Activated B cell treated with CpG ODN at 0.5 μM for 24 hours (primary cell): ENCODE results near the gene BPIFB6. TPM values are rescaled to one million over a fixed set of nuclear protein-coding genes. Genes with fewer than 3 reads are reported as not detected.

ENCODE experiments used
- ATAC-seq: fragments of 200-7000 bp; cut with Tn5 transposase; one replicate; pipeline ENCODE4 v1.10.0; 2021; ENCODE audit warnings: low read depth, mild to moderate bottlenecking, moderate library complexity
- CTCF ChIA-PET: fragments of 350-600 bp; sonication (Branson Sonifier 250); formaldehyde crosslinking; loops from one replicate; lab custom pipeline; 2021; ENCODE audit warnings: antibody characterized with exemption; lab: Charles Lee
- POLR2A ChIA-PET: fragments of 350-600 bp; sonication (Branson Sonifier 250); formaldehyde crosslinking; loops from one replicate; lab custom pipeline; 2021; ENCODE audit warnings: antibody characterized with exemption; lab: Charles Lee
- DNase-seq: peaks from one replicate; pipeline ENCODE4 v3.0.0; 2022
- H3K27ac Mint-ChIP-seq: one replicate; pipeline ENCODE4 v1.8.0; 2020; ENCODE audit warnings: mixed read lengths
- H3K27me3 Mint-ChIP-seq: one replicate; pipeline ENCODE4 v1.8.0; 2021; ENCODE audit warnings: mixed read lengths
- H3K36me3 Mint-ChIP-seq: one replicate; pipeline ENCODE4 v1.8.0; 2021; ENCODE audit warnings: low read depth, mixed read lengths
- H3K4me1 Mint-ChIP-seq: one replicate; pipeline ENCODE4 v1.8.0; 2021; ENCODE audit warnings: mixed read lengths
- H3K4me3 Mint-ChIP-seq: one replicate; pipeline ENCODE4 v1.8.0; 2020; ENCODE audit warnings: mild to moderate bottlenecking, mixed read lengths
- H3K9me3 Mint-ChIP-seq: one replicate; pipeline ENCODE4 v1.8.0; 2020; ENCODE audit warnings: mixed read lengths
- intact Hi-C: fragments of 100-400 bp; cut with micrococcal nuclease; formaldehyde crosslinking; loops from one replicate; pipeline ENCODE4 v1.15.1; 2024
- total RNA-seq: library from RNA; stranded (reverse); gene quantifications from 2 replicates; pipeline ENCODE4 v1.2.3, GENCODE V29; 2022
- TF ChIP-seq, protein P1 (sequence below): fragments of 200-600 bp; IDR thresholded peaks from one replicate; pipeline ENCODE4 v1.8.0; 2022; ENCODE audit warnings: antibody characterized with exemption, mild to moderate bottlenecking

Gene BPIFB6
- total RNA-seq, 1 donor from 2014 or later = not detected

DNA sequence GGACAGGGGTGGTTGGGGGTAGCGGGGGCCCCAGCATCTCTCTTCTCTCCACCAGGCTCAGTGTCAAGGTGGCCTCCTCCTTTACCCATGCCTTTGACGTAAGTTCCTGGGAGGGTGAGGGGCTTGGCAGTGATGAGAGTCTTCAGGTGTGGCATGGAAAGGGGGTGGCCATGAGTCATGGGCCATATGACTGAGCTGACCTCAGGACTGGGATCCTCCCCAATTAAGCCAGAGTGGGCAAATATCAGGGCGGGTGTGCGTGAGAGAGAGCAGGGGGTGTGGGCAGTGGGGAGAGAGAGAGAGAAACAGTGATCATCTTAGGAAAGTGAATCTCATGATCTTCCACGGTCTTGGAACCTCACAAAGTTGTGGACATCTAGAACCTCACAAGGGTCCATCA, 39.8 kb downstream of the BPIFB6 start:
- intact Hi-C loops = no loop called here
- Mint-ChIP-seq H3K9me3 (no peaks in the 10 kb centered on the region), H3K4me3 (no peak overlapping the region), H3K36me3 (no peaks in the 10 kb centered on the region), H3K27me3 (no peaks in the 10 kb centered on the region), H3K27ac (no peak overlapping the region), H3K4me1 (no peaks in the 10 kb centered on the region)
- ChIA-PET POLR2A (no interaction called here), CTCF (no interaction called here)
- no peak for ATAC-seq
- TF ChIP-seq, protein P1, sequence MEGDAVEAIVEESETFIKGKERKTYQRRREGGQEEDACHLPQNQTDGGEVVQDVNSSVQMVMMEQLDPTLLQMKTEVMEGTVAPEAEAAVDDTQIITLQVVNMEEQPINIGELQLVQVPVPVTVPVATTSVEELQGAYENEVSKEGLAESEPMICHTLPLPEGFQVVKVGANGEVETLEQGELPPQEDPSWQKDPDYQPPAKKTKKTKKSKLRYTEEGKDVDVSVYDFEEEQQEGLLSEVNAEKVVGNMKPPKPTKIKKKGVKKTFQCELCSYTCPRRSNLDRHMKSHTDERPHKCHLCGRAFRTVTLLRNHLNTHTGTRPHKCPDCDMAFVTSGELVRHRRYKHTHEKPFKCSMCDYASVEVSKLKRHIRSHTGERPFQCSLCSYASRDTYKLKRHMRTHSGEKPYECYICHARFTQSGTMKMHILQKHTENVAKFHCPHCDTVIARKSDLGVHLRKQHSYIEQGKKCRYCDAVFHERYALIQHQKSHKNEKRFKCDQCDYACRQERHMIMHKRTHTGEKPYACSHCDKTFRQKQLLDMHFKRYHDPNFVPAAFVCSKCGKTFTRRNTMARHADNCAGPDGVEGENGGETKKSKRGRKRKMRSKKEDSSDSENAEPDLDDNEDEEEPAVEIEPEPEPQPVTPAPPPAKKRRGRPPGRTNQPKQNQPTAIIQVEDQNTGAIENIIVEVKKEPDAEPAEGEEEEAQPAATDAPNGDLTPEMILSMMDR = no peak
- DNase-seq = no peak

DNA sequence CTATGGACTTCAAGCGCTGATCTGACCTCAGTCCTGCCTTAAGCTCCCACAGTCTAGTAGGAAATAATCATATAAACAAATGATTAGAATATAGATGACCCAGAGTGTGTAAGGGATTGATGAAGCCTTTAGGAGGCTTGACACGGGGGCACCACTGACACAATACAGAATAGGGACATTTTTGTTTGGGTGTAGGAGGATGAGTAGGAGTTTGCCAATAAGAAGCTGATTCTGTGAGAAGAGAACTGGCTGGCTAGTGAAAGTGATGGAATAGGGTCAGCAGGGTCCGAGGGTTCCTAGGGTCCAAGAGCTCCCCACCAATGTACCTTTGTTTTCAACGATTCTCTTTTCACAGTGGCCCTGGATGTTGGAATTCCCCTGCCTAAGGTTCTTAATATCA, 40.9 kb downstream of the BPIFB6 start:
- Mint-ChIP-seq H3K36me3 (no peaks in the 10 kb centered on the region), H3K4me3 (no peak overlapping the region), H3K9me3 (no peaks in the 10 kb centered on the region), H3K4me1 (no peaks in the 10 kb centered on the region), H3K27me3 (peaks cover 3% of the 10 kb centered on the region), H3K27ac (no peak overlapping the region)
- intact Hi-C loops = no loop called here
- ATAC-seq (no peak), DNase-seq (no peak)
- CTCF ChIA-PET = no interaction called here
- TF ChIP-seq, protein P1 = no peak
- POLR2A ChIA-PET = no interaction called here

DNA sequence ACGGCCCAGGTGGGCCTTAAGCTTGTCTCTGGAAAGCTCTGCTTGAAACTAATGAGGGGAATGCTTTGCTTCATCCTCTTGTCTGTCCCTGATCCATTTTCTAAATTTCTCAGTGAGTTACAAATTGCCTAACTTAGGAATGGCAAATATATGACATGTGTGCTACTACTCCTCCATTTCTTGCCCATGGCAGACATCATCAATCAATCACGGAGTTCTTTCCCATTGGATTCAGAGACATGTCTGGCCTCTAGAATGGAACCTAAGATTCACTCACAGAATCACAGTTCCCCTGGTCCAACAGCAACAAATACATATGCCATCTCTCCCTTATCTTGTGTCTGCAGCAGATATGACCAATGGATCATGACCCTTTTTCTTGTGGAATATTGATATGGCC, 41.4 kb downstream of the BPIFB6 start:
- H3K27me3 Mint-ChIP-seq = peaks cover 3% of the 10 kb centered on the region
- H3K4me3 Mint-ChIP-seq = no peak overlapping the region
- H3K4me1 Mint-ChIP-seq = no peaks in the 10 kb centered on the region
- no peak overlapping the region for H3K27ac Mint-ChIP-seq
- intact Hi-C loops = no loop called here
- H3K9me3 Mint-ChIP-seq = no peaks in the 10 kb centered on the region
- no peaks in the 10 kb centered on the region for H3K36me3 Mint-ChIP-seq
- no peak for DNase-seq
- CTCF ChIA-PET = no interaction called here
- POLR2A ChIA-PET = no interaction called here
- ATAC-seq = no peak
- TF ChIP-seq, protein P1 = no peak

DNA sequence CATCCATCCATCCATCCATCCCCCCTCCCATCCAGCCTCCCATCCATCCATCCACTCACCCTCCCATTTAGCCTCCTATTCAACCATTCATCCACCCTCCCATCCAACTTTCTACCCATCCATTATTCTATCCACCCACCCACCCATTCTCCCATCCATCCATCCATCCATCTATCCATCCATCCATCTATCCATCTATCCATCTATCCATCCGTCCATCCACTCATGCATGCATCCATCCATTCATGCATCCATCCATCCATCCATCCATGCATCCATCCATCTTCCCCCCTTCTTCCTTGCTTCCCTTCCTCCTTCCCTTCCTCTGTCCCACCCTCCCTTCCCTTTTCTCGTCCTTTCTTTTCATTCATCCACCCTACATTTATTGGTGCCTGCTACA, 43.2 kb downstream of the BPIFB6 start:
- Mint-ChIP-seq H3K27ac (no peak overlapping the region), H3K4me1 (no peaks in the 10 kb centered on the region), H3K9me3 (no peaks in the 10 kb centered on the region), H3K27me3 (peaks cover 3% of the 10 kb centered on the region), H3K4me3 (no peak overlapping the region), H3K36me3 (no peaks in the 10 kb centered on the region)
- DNase-seq (no peak), ATAC-seq (no peak)
- intact Hi-C loops = loop anchor here (5.0 kb wide), 1 partner anchor 282 kb away; no protein-coding TSS in a partner anchor
- CTCF ChIA-PET = interaction anchor here (2.5 kb wide), 1 partner anchor 174 kb away, joined by 17 read pairs; no protein-coding TSS in a partner anchor
- POLR2A ChIA-PET = no interaction called here
- TF ChIP-seq, protein P1 = no peak

DNA sequence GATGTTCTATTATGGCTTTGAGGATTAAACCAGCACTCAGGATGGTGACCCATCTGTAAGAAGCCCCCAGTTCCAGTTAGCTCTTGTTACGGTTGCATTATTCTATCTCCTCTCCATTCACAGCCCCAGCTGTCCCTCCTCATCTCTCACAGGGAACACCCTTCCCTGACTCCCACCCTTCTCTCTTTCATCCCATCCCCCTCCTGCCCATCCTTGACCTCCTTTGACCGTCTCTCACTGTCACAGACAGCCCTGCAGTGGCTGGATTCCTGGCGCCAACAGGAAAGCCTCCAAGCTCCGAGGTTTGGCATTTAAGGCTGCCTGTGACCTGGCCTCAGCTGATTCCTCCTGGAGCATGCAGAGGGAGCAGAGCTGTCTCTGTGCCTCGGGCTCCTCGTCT, 43.8 kb downstream of the BPIFB6 start:
- no peaks in the 10 kb centered on the region for H3K9me3 Mint-ChIP-seq
- H3K36me3 Mint-ChIP-seq = no peaks in the 10 kb centered on the region
- ChIA-PET POLR2A (no interaction called here), CTCF (interaction anchor here (0.7 to 2.5 kb wide), 2 partner anchors 16 to 174 kb away, joined by 3 to 17 read pairs; no protein-coding TSS in a partner anchor)
- no peaks in the 10 kb centered on the region for H3K4me1 Mint-ChIP-seq
- TF ChIP-seq, protein P1 = no peak
- no peak overlapping the region for H3K4me3 Mint-ChIP-seq
- intact Hi-C loops = loop anchor here (5.0 kb wide), 1 partner anchor 283 kb away; no protein-coding TSS in a partner anchor
- no peak overlapping the region for H3K27ac Mint-ChIP-seq
- ATAC-seq (no peak), DNase-seq (no peak)
- peaks cover 3% of the 10 kb centered on the region for H3K27me3 Mint-ChIP-seq
